ENCODE data around the gene HNRNPA0. TPM values are rescaled to one million over a fixed set of nuclear protein-coding genes. Genes with fewer than 3 reads are reported as not detected.

Gene HNRNPA0
- total RNA-seq, 2 experiments from 2014 or later, result 20.6 to 50.3 TPM

DNA sequence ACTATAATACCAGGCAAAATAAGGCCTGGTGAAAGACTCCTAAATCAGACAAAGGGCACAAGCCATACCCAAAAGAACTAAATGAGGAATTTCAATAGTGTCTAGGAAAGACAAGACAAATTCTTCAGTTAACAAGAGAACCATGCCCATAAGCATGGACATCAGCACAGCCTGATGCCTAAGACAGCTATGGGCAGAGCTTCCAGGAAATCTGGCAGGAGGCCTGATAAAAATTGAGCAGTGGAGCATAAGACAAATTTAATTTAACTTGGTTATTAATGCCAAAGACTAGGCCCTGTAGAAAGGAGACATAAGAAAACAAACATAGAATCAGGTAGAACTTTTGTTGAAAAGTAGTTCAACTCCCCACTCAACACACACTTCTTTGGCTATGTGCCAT is 35.6 kb downstream of the HNRNPA0 start:
- no peaks in the 10 kb centered on the region for H3K36me3 ChIP-seq (ENCODE audit: insufficient read depth, low read length)
- no peaks in the 10 kb centered on the region for H3K9me2 ChIP-seq (ENCODE audit: insufficient read depth, low read length)
- no peak overlapping the region for H3K4me2 ChIP-seq (ENCODE audit: low read length)
- no peaks in the 10 kb centered on the region for H3K79me2 ChIP-seq (ENCODE audit: insufficient read depth, low read depth, low read length)
- no peak overlapping the region for H2AFZ ChIP-seq (ENCODE audit: low read length)
- ChIA-PET CTCF (ENCODE audit: unreplicated experiment) (no interaction called here), POLR2A (no interaction called here)
- H3K9me3 ChIP-seq (ENCODE audit: low read length), result no peaks in the 10 kb centered on the region
- DNase-seq (ENCODE audit: low spot score), result no peak
- H4K20me1 ChIP-seq (ENCODE audit: insufficient read depth, low read length), result no peaks in the 10 kb centered on the region
- TF ChIP-seq CTCF (conservative IDR thresholded peaks at IDR 0.05; ENCODE audit: low read length) (no peak), EZH2phosphoT487 (IDR thresholded peaks at IDR 0.05; ENCODE audit: borderline replicate concordance, low read depth, low read length) (no peak)
- BruUV-seq (replicated peaks), result no TSS peak
- no peak overlapping the region for H3K4me3 ChIP-seq (ENCODE audit: low read depth, low read length, poor library complexity, severe bottlenecking)
- H3K27ac ChIP-seq (ENCODE audit: low read depth, low read length, poor library complexity, severe bottlenecking), result no peak overlapping the region
- intact Hi-C loops (cut with micrococcal nuclease; ENCODE audit: unreplicated experiment), result no loop called here
- H3K4me1 ChIP-seq (ENCODE audit: insufficient read depth, low read length, poor library complexity, severe bottlenecking), result no peaks in the 10 kb centered on the region

DNA sequence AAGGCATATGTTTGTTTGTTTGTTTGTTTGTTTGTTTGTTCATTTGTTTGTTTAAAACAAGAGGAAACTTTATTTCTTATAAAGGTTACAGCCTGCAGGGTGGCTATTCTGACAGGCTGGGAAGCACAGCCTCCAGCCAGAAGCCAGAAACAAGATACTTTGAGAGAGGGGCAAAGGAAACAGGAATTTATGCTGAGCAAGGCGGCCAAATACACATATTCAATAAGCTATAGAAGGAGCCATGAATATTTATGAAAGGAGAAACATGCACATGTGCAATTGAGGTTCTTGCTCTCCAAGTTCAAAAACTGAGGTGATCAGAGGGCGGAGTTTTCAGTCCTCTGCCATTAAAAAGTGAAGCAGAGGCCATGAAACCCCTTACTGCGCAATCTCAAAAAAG is 37.8 kb downstream of the HNRNPA0 start:
- ChIA-PET CTCF (ENCODE audit: unreplicated experiment) (no interaction called here), POLR2A (interaction anchor here (0.7 kb wide), 1 partner anchor 91 kb away, joined by 4 read pairs; no protein-coding TSS in a partner anchor)
- no peak for DNase-seq (ENCODE audit: low spot score)
- H3K9me2 ChIP-seq (ENCODE audit: insufficient read depth, low read length), result no peaks in the 10 kb centered on the region
- no TSS peak for BruUV-seq (replicated peaks)
- no peak overlapping the region for H3K4me2 ChIP-seq (ENCODE audit: low read length)
- no peak overlapping the region for H3K27ac ChIP-seq (ENCODE audit: low read depth, low read length, poor library complexity, severe bottlenecking)
- intact Hi-C loops (cut with micrococcal nuclease; ENCODE audit: unreplicated experiment), result no loop called here
- TF ChIP-seq CTCF (conservative IDR thresholded peaks at IDR 0.05; ENCODE audit: low read length), result no peak
- no peak for TF ChIP-seq EZH2phosphoT487 (IDR thresholded peaks at IDR 0.05; ENCODE audit: borderline replicate concordance, low read depth, low read length)
- H3K9me3 ChIP-seq (ENCODE audit: low read length), result no peaks in the 10 kb centered on the region
- no peaks in the 10 kb centered on the region for H3K36me3 ChIP-seq (ENCODE audit: insufficient read depth, low read length)
- no peaks in the 10 kb centered on the region for H4K20me1 ChIP-seq (ENCODE audit: insufficient read depth, low read length)
- H2AFZ ChIP-seq (ENCODE audit: low read length), result no peak overlapping the region
- H3K4me3 ChIP-seq (ENCODE audit: low read depth, low read length, poor library complexity, severe bottlenecking), result no peak overlapping the region
- no peaks in the 10 kb centered on the region for H3K4me1 ChIP-seq (ENCODE audit: insufficient read depth, low read length, poor library complexity, severe bottlenecking)
- no peaks in the 10 kb centered on the region for H3K79me2 ChIP-seq (ENCODE audit: insufficient read depth, low read depth, low read length)

GRCh38 chr5:137715456-137715855 is 38.7 kb downstream of the HNRNPA0 start:
- no peak overlapping the region for H3K27ac ChIP-seq (ENCODE audit: low read depth, low read length, poor library complexity, severe bottlenecking)
- no peak overlapping the region for H3K4me3 ChIP-seq (ENCODE audit: low read depth, low read length, poor library complexity, severe bottlenecking)
- intact Hi-C loops (cut with micrococcal nuclease; ENCODE audit: unreplicated experiment), result no loop called here
- H3K79me2 ChIP-seq (ENCODE audit: insufficient read depth, low read depth, low read length), result no peaks in the 10 kb centered on the region
- ChIA-PET POLR2A (no interaction called here), CTCF (ENCODE audit: unreplicated experiment) (no interaction called here)
- no peaks in the 10 kb centered on the region for H4K20me1 ChIP-seq (ENCODE audit: insufficient read depth, low read length)
- no peak for DNase-seq (ENCODE audit: low spot score)
- no peaks in the 10 kb centered on the region for H3K4me1 ChIP-seq (ENCODE audit: insufficient read depth, low read length, poor library complexity, severe bottlenecking)
- H3K36me3 ChIP-seq (ENCODE audit: insufficient read depth, low read length), result no peaks in the 10 kb centered on the region
- no TSS peak for BruUV-seq (replicated peaks)
- H2AFZ ChIP-seq (ENCODE audit: low read length), result no peak overlapping the region
- TF ChIP-seq EZH2phosphoT487 (IDR thresholded peaks at IDR 0.05; ENCODE audit: borderline replicate concordance, low read depth, low read length) (no peak), CTCF (conservative IDR thresholded peaks at IDR 0.05; ENCODE audit: low read length) (no peak)
- no peaks in the 10 kb centered on the region for H3K9me2 ChIP-seq (ENCODE audit: insufficient read depth, low read length)
- no peaks in the 10 kb centered on the region for H3K9me3 ChIP-seq (ENCODE audit: low read length)
- H3K4me2 ChIP-seq (ENCODE audit: low read length), result no peak overlapping the region

All from OCI-LY7 (cell line).